HepG2 (cell line): ENCODE data around the gene DNASE1L2. TPM values are rescaled to one million over a fixed set of nuclear protein-coding genes. Genes with fewer than 3 reads are reported as not detected.

ENCODE experiments used
- ADNP ChIP-seq: sonication (generic); formaldehyde crosslinking; IDR thresholded peaks from 2 replicates; pipeline ENCODE4 v1.4.0; 2020; ENCODE audit warnings: missing genetic modification reagents
- DBP ChIP-seq: sonication (generic); formaldehyde crosslinking; IDR thresholded peaks from 2 replicates; pipeline ENCODE4 v1.4.0; 2020; ENCODE audit warnings: missing genetic modification reagents; ENCODE audit errors: not compliant biosample characterization
- FOSL2 ChIP-seq: sonication (generic); formaldehyde crosslinking; IDR thresholded peaks from 2 replicates; pipeline ENCODE4 v1.4.0; 2020; ENCODE audit warnings: missing genetic modification reagents
- GPN1 ChIP-seq: sonication (generic); formaldehyde crosslinking; IDR thresholded peaks from 2 replicates; pipeline ENCODE4 v1.5.1; 2020; ENCODE audit warnings: missing genetic modification reagents, borderline replicate concordance
- HOXA3 ChIP-seq: sonication (generic); formaldehyde crosslinking; IDR thresholded peaks from 2 replicates; pipeline ENCODE4 v1.5.0; 2020; ENCODE audit warnings: missing genetic modification reagents
- MAZ ChIP-seq, 2 experiments: sonication (generic) in 1 of 2; formaldehyde crosslinking in 1 of 2; IDR thresholded peaks; 2 replicates each; pipeline versions ENCODE4 v1.5.0 to v1.6.1; 2012 to 2020; ENCODE audit warnings: low read depth in 2 of 2, mild to moderate bottlenecking in 2 of 2, borderline replicate concordance in 1 of 2, improper control_type of control experiment in 1 of 2, low read length in 1 of 2, missing genetic modification reagents in 1 of 2, moderate library complexity in 1 of 2
- MBD4 ChIP-seq: IDR thresholded peaks from 2 replicates; pipeline ENCODE4 v1.6.1; 2012; ENCODE audit warnings: low read length, inconsistent platforms, borderline replicate concordance
- MTF2 ChIP-seq: sonication (generic); formaldehyde crosslinking; IDR thresholded peaks from 2 replicates; pipeline ENCODE4 v1.5.0; 2020; ENCODE audit warnings: missing genetic modification reagents, borderline replicate concordance
- NBN ChIP-seq: fragments of 450-650 bp; conservative IDR thresholded peaks from 2 replicates; pipeline ENCODE4 v1.6.1; 2017
- PCBP2 ChIP-seq: fragments of 200-400 bp; formaldehyde crosslinking; optimal IDR thresholded peaks from 2 replicates; pipeline ENCODE3; 2018; ENCODE audit warnings: low read length, low read depth; ENCODE audit not compliant: poor library complexity, severe bottlenecking
- SMAD9 ChIP-seq: sonication (generic); formaldehyde crosslinking; IDR thresholded peaks from 2 replicates; pipeline ENCODE4 v1.5.1; 2020; ENCODE audit warnings: mild to moderate bottlenecking, missing genetic modification reagents
- SMARCC2 ChIP-seq: fragments of 450-650 bp; IDR thresholded peaks from 2 replicates; pipeline ENCODE4 v1.6.1; 2017; ENCODE audit warnings: antibody characterized with exemption, mild to moderate bottlenecking
- SRSF1 ChIP-seq: fragments of 200-400 bp; formaldehyde crosslinking; optimal IDR thresholded peaks from 2 replicates; pipeline ENCODE3; 2017; ENCODE audit warnings: mild to moderate bottlenecking, low read depth, low read length, moderate library complexity
- TOPORS ChIP-seq: sonication (generic); formaldehyde crosslinking; IDR thresholded peaks from 2 replicates; pipeline ENCODE4 v1.8.0; 2023; ENCODE audit warnings: mild to moderate bottlenecking, missing genetic modification reagents
- TRIM22 ChIP-seq: fragments of 450-650 bp; IDR thresholded peaks from 2 replicates; pipeline ENCODE4 v1.6.1; 2017
- YEATS4 ChIP-seq: sonication (generic); formaldehyde crosslinking; IDR thresholded peaks from 2 replicates; pipeline ENCODE4 v1.4.0; 2020; ENCODE audit warnings: missing genetic modification reagents, borderline replicate concordance
- ZBTB2 ChIP-seq: sonication (generic); formaldehyde crosslinking; IDR thresholded peaks from 2 replicates; pipeline ENCODE4 v1.8.0; 2022; ENCODE audit warnings: low read depth, missing genetic modification reagents
- ZBTB26 ChIP-seq: IDR thresholded peaks from 2 replicates; pipeline ENCODE4 v1.6.1; 2016; ENCODE audit warnings: missing compliant biosample characterization, missing genetic modification reagents, borderline replicate concordance
- ZC3H13 ChIP-seq: sonication (generic); formaldehyde crosslinking; IDR thresholded peaks from 2 replicates; pipeline ENCODE4 v1.8.1; 2023; ENCODE audit warnings: mild to moderate bottlenecking, missing genetic modification reagents, moderate library complexity
- ZFP62 ChIP-seq: sonication (generic); formaldehyde crosslinking; IDR thresholded peaks from 2 replicates; pipeline ENCODE4 v1.4.0; 2020; ENCODE audit warnings: missing genetic modification reagents
- ZNF251 ChIP-seq: sonication (generic); formaldehyde crosslinking; IDR thresholded peaks from 2 replicates; pipeline ENCODE4 v1.9.0; 2021; ENCODE audit warnings: mild to moderate bottlenecking, missing genetic modification reagents
- ZNF644 ChIP-seq: IDR thresholded peaks from 2 replicates; pipeline ENCODE4 v1.6.1; 2016; ENCODE audit warnings: low read depth
- ZNF781 ChIP-seq: sonication (generic); formaldehyde crosslinking; IDR thresholded peaks from 2 replicates; pipeline ENCODE4 v1.5.1; 2020; ENCODE audit warnings: borderline replicate concordance, mild to moderate bottlenecking, missing genetic modification reagents; ENCODE audit errors: not compliant biosample characterization
- polyA plus RNA-seq, 8 experiments: library from polyadenylated mRNA; depleted of rRNA in 3 of 8; stranded (reverse) in 7 of 8; unstranded in 1 of 8; fragments of >200 nt; fragmentation: Illumina TruSeq in 4 of 8; extraction: Trizol in 4 of 8; gene quantifications; 2 replicates each; pipeline versions ENCODE4 v1.2.1 to v1.2.3, GENCODE V29; 2011 to 2016; ENCODE audit warnings: low read depth in 4 of 8, missing spikeins in 1 of 8, mixed read lengths in 1 of 8; ENCODE audit not compliant: insufficient read depth in 1 of 8
- total RNA-seq, 5 experiments: library from RNA; depleted of rRNA; stranded (reverse); fragments of >200 nt; fragmentation: Illumina TruSeq; extraction: Trizol; gene quantifications; 2 replicates each; pipeline ENCODE4 v1.2.3, GENCODE V29; 2016; ENCODE audit warnings: low read depth in 1 of 5

DNASE1L2 gene
- total and polyA plus RNA-seq, 2 of the 13 experiments (the other 11 are each of a cell fraction or from before 2014, with no cell fraction given): 0.44 to 0.50 TPM

GRCh38 chr16:2223221-2223941 is 12.9 kb upstream of the DNASE1L2 start, which contains the start of gene E4F1 (continued):
- TF ChIP-seq SMAD9 (no peak), SRSF1 (no peak), MAZ (IDR thresholded peaks at IDR 0.05; ENCODE audit: borderline replicate concordance, low read depth, low read length) (peak; percentile 54; the same call in 1 of the 2 replicates), MAZ (CRISPR knock-in tag; IDR thresholded peaks at IDR 0.05; ENCODE audit: low read depth) (peak; percentile 96), ZFP62 (no peak), YEATS4 (CRISPR knock-in tag) (peak; percentile 83; the same call in 1 of the 2 replicates), ZC3H13 (CRISPR knock-in tag) (no peak; the same call in 1 of the 2 replicates), GPN1 (CRISPR knock-in tag) (no peak), ZNF781 (CRISPR knock-in tag) (no peak), TRIM22 (no peak), SMARCC2 (no peak), TOPORS (CRISPR knock-in tag) (peak; percentile 59; the same call in 1 of the 2 replicates), NBN (no peak), ZNF644 (0 out of 2 replicates have a peak, but pooled peaks have one; percentile 8), ADNP (no peak), MBD4 (no peak), DBP (CRISPR knock-in tag) (no peak), FOSL2 (peak; percentile 55), ZBTB2 (peak; percentile 97), ZBTB26 (no peak), MTF2 (CRISPR knock-in tag) (peak; percentile 38; the same call in 1 of the 2 replicates), HOXA3 (peak; percentile 100), PCBP2 (no peak), ZNF251 (CRISPR knock-in tag) (no peak)
